CD4-positive, alpha-beta T cell treated with Interferon gamma for 1 hour (primary cell): ENCODE data around the gene SLC5A9.
A peak's percentile ranks its signal among the peaks of the same experiment; 100 is the strongest.
"Not testable (repeated sequence)": the region's sequence is repeated elsewhere in the genome, so short reads cannot be mapped to it uniquely, and the experiment has no call there.

ENCODE experiments used
- DNase-seq: peaks from one replicate; pipeline ENCODE4 v3.0.0-alpha.2; 2020

The SLC5A9 gene

GRCh38 chr1:48222501-48223242 lies at the start of gene SLC5A9:
Gene SLC5A9, plus strand, starts transcription at chr1:48222716. Its CDS starts 21 bp downstream, at chr1:48222737.
- DNase-seq = no peak

- no peak for DNase-seq
Measured at GRCh38 chr1:48175116-48175515, 47.4 kb upstream of the SLC5A9 start.

GRCh38 chr1:48177257-48177656 lies 45.3 kb upstream of the SLC5A9 start:
- no peak for DNase-seq

- DNase-seq = no peak
Measured at GRCh38 chr1:48181669-48182367, 40.7 kb upstream of the SLC5A9 start.

GRCh38 chr1:48182439-48182838 lies 40.1 kb upstream of the SLC5A9 start:
- no peak for DNase-seq

GRCh38 chr1:48186306-48186839 lies 36.1 kb upstream of the SLC5A9 start:
- no peak for DNase-seq

- DNase-seq = no peak
Measured at GRCh38 chr1:48187969-48188563, 34.5 kb upstream of the SLC5A9 start.

GRCh38 chr1:48190881-48191280 lies 31.6 kb upstream of the SLC5A9 start:
- DNase-seq = no peak

GRCh38 chr1:48194801-48195200 lies 27.7 kb upstream of the SLC5A9 start:
- DNase-seq = no peak

GRCh38 chr1:48196237-48196636 lies 26.3 kb upstream of the SLC5A9 start:
- no peak for DNase-seq

- no peak for DNase-seq
Measured at GRCh38 chr1:48198970-48199369, 23.5 kb upstream of the SLC5A9 start.

GRCh38 chr1:48200166-48200900 lies 22.2 kb upstream of the SLC5A9 start:
- DNase-seq = no peak

- DNase-seq = peak; percentile 40
Measured at GRCh38 chr1:48202030-48202752, 20.3 kb upstream of the SLC5A9 start.

GRCh38 chr1:48203287-48203900 lies 19.1 kb upstream of the SLC5A9 start:
- no peak for DNase-seq

GRCh38 chr1:48205522-48205921 lies 17.0 kb upstream of the SLC5A9 start:
- DNase-seq = no peak

GRCh38 chr1:48206371-48206770 lies 16.1 kb upstream of the SLC5A9 start:
- no peak for DNase-seq

GRCh38 chr1:48207131-48207530 lies 15.4 kb upstream of the SLC5A9 start:
- no peak for DNase-seq

- no peak for DNase-seq
Measured at GRCh38 chr1:48207536-48208075, 14.9 kb upstream of the SLC5A9 start.

- no peak for DNase-seq
Measured at GRCh38 chr1:48208251-48208650, 14.3 kb upstream of the SLC5A9 start.

- no peak for DNase-seq
Measured at GRCh38 chr1:48208652-48209051, 13.9 kb upstream of the SLC5A9 start.

- DNase-seq = not testable (repeated sequence)
Measured at GRCh38 chr1:48213462-48213861, 9.1 kb upstream of the SLC5A9 start.

- DNase-seq = not testable (repeated sequence)
Measured at GRCh38 chr1:48214366-48214765, 8.2 kb upstream of the SLC5A9 start.
